Cardiac septum (tissue), 1 donor: ENCODE data around the gene HAGH. TPM values are rescaled to one million over a fixed set of nuclear protein-coding genes. Genes with fewer than 3 reads are reported as not detected.
"Not testable (repeated sequence)": the region's sequence is repeated elsewhere in the genome, so short reads cannot be mapped to it uniquely, and the experiment has no call there.

Experiments used
- DNase-seq: peaks from one replicate; pipeline ENCODE4 v3.0.0-alpha.2; 2020; ENCODE audit warnings: low spot score
- intact Hi-C: fragments of 100-400 bp; cut with DNase I; formaldehyde crosslinking; loops from one replicate; pipeline ENCODE4 v1.14.0; 2022
- total RNA-seq: library from RNA; stranded (reverse); fragmentation: NEBNext Ultra II Directional; extraction: Animal tissue kit (Norgen Biotek cat#: 25700); gene quantifications from one replicate; pipeline ENCODE4 v1.2.1, GENCODE V29; 2021
- donor health status: DM: no; HTN: no; CAD: no.

The HAGH gene
- total RNA-seq, 1 donor from 2014 or later: 166 TPM

DNA sequence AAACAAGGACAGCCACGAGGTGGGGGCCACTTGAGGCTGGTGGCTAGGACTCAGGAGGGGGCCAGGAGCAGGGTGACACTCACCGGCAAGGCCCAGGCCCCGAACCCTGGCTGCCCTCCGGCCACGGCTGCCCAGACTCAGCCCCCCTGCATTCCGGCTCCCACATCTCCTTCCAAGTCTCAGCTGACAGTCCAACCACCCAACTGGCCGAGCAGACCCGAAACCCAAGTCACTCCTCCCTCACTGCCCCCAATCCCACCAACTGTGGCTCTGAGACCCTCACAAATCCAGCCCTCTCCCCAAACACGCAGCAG, 9.4 kb downstream of the HAGH start:
- DNase-seq: no peak
- intact Hi-C loops: no loop called here

DNA sequence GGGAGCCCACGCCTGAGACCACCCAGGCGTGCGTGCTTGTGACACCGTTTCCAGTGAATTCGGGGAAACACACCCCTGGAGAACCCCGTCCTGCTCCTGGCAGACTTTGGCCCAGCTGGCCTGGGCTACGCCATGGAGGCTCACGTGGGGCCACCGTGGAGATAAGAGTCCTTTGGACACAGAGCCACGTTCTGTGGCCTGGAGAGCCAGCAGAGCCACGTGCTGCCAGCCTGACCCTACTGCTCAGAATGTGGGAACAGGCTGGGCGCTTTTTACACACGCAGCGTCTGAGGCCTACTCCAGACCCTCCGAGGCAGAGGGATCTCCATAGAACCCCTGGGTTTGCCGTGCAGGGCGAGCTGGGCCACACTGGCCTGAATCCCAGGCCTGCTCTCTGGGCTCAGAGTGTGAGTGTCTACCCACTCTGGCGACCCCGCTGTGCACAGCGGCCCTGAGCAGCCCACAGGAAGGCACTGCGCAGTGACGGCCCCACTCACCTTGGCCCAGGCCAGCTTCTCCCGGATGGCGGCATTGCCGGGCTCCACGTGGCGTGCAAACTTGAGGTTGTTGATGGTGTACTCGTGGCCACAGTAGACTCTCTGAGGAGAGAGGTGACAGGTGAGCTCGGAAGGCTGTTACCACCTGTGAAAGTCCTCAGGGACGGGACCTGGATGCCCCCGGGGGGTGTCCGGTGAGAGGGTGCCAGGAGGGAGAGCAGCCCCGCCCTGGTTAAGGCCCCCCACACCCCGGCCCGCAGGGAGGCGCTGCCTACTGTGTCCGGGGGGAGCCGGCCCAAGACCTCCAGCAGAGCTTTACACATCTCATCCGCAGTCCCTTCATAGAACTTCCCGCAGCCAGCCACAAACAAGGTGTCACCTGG, 10.0 kb downstream of the HAGH start:
- intact Hi-C loops: no loop called here
- no peak for DNase-seq

DNA sequence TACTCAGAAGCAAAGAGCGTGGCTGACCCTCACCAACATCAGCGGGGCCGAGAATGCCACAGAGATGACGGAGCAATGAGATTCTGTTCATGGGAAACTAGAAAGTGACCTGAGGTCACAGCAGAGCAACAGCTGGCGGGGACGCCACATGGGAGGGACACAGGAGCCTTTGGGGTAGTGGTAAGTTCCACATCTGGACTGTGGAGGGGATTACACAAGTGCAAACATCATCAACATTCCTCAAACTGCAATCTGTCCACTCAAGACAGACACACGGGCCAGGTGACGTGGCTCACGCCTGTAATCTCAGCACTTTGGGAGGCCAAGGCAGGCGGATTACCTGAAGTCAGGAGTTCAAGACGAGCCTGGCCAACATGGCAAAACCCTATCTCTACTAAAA, 11.2 kb downstream of the HAGH start:
- DNase-seq: no peak
- intact Hi-C loops: no loop called here

DNA sequence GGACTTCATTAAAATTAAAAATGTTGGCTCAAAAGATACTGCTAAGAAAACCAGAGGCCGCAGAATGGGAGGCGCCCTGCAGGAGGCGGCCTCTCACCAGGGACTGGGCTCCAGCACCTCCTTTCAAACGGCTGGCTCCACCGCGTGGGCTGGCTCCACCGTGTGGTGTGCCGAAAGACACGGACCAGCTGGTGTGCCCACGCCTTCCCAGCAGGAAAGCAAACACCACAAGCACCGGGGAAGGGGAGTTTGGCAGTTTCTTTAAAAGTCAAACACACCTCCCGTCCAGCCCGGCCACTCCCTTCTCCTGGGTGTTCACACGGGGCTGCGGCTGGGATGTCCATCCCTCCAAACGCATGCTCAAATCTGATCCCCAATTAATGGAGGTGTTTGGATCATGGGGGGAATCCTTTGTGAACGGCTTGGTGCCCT, 13.9 kb downstream of the HAGH start:
- DNase-seq: no peak
- intact Hi-C loops: no loop called here

DNA sequence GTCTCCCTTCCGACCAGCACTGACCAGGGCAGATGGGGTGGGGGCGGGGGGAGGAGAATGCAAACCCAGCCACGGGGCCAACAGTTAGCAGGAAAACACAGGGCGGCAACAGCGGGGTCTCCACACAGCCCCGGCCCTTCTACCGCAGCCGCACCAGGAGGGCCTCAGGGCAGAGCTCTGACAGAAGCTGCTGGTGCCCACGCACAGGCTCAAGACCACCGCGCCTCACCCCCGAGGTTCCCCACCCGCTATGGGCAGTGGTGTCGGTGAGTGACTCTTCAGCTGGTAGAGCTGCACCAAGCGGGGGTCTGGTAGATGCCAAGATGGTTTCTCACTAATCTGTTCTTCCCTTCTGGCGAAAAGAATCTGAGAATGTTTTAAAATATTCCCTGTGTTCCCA, 16.1 kb downstream of the HAGH start:
- intact Hi-C loops: no loop called here
- no peak for DNase-seq

DNA sequence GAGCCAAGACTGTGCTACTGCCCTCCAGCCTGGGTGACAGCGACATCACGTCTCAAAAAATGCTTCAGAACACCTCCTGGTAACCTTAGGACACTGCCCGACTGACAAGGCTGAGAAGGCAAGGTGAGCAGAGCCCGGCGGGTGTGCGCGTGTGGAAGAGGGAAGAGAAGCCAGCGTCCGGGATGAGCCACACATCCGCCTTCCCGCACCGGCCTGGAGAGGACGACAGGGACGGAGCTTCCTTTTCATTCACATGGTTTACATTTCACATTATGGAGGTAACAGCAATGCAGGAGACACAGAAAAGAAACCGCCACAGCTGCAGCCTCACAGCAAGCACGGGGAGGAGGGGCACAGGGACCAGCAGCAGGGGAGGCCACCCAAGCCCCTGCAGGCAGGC, 16.5 kb downstream of the HAGH start:
- DNase-seq: no peak

DNA sequence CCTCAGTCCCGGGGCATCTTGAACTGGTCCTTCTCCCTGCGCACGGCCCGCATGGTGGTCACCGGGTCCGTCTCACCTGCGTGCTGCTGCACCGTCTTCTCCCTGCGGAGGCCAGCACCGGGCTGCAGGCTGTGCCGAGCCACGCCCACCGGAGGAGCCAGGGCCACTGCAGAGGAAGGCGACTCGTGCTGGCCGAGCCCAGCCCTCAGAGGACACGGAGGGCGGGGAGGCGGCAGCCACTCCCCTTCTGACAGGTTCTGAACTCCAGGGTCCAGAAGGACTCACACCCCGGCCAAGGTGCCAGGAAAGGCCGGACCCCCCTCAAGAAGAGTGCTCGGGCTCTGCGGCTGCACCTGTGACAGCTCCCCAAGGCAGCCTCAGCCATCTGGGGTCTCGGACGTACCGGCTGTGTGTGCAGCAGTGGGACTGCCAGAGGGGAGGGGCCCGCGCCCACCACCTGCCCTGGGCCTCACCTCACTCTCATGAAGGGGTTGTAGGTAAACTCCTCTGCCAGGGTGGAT, 17.3 kb downstream of the HAGH start:
- no peak for DNase-seq
- intact Hi-C loops: no loop called here

More for the DNA sequence above, 16.5 kb downstream of the HAGH start:
- intact Hi-C loops: no loop called here

DNA sequence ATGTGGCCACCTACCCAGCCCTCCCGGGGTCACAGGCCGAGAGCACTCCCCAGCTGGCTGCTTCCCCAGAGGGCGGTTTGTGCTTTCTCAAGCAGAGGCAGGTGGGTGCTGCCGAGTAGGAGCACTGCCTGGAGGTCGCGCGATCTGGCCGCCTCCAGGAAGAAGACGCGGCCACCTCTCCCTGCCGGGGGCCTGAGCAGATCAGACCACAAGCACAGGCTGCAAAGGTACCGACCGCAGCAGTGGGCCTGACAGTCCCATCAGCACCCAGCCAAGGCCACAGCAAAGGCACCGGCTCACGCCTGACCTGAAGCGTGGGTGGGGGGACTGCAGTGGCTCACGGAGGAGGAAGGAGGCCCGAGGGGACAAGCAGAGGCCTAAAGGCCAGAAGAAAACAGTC, 17.9 kb downstream of the HAGH start:
- intact Hi-C loops: no loop called here

DNA sequence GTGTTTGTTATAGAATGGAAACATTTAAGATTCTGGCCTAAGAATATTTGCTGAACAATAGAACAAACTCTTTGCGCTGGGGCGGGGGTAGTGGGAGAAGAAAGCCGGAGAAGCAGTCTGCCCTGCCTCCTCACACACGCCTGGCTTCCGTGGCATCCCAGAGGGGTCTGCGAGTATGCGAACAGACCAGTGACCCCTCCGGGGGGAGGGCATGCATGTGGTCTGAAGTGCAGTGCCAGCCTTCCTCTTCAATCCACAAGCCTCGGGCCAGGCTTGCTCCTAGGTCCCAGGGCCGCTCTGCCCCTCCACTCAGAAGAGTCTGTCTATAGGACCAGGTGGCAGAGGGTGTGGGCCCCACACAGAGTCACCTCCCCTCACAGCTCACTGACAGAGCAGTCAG, 19.0 kb downstream of the HAGH start:
- DNase-seq: no peak
- intact Hi-C loops: no loop called here

More for the DNA sequence above, 17.9 kb downstream of the HAGH start:
- DNase-seq: no peak

DNA sequence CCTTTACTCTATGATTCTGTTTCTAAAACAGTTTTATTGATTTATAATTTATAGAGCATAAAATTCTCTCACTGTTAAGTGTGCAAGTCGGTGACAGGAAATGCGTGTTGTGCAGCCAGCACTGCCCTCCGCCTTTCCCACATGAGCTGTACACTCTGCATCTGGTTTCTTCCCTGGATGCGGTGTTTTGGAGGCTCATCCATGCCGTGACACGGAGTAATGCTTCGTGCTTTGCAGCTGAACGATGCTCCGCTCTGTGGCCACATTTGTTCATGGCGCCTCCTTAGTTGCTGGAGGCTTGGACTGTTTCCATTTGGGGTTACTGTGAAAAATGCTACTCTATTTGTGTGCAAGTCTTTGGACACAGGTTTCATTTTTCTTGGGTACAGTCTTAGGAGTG, 25.9 kb downstream of the HAGH start:
- DNase-seq: no peak
- intact Hi-C loops: no loop called here

DNA sequence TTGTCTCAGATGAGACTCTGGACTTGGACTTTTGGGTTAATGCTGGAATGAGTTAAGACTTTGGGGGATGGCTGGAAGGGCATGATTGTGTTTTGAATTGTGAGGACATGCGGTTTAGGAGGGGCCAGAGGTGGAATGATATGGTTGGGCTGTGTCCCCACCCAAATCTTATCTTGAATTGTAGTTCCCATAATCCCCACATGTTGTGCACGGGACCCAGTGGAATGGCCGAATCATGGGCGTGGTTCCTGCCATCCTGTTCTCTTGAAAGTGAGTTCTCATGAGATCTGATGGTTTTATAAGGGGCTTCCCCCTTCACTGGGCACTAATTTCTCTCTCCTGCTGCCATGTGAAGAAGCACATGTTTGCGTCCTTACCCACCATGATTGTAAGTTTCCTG, 27.4 kb downstream of the HAGH start:
- intact Hi-C loops, DNase-seq: not testable (repeated sequence)

DNA sequence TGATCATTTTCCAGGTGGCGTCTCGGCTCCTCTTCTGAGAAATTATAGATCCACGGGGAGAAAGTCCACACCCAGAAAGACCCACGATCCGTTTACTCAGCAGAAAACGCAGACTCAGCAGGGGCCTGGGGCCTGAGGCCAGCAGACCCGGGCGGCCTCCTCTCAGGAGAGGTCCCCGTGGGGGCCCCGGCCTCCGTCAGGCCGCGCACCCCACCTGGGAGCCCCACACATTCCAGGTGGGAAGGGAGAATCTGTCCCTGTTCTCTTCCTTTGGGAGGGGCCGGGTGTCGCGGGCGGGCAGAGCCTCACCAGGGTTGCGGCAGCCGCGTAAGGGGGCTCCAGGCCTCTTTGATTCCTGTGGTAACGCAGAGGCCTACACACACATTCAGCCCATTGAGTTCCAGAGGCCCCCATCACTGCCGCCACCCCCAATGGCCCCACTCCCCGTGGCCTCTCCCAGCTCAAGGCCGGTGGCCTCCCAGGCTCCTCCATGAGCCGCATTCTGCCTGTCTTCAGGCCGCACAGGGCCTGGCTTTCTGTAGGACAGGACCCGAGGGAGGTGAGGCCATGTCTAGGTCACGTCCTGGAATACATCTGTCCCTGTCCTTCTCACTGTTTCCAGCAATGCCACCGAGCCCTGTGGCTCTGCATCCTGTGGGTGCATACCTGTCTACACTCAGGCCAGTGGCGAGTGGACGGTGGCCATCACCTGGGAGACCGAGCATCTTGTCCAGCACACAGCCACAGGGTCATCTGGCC, 31.5 kb downstream of the HAGH start:
- DNase-seq: no peak
- intact Hi-C loops: no loop called here

DNA sequence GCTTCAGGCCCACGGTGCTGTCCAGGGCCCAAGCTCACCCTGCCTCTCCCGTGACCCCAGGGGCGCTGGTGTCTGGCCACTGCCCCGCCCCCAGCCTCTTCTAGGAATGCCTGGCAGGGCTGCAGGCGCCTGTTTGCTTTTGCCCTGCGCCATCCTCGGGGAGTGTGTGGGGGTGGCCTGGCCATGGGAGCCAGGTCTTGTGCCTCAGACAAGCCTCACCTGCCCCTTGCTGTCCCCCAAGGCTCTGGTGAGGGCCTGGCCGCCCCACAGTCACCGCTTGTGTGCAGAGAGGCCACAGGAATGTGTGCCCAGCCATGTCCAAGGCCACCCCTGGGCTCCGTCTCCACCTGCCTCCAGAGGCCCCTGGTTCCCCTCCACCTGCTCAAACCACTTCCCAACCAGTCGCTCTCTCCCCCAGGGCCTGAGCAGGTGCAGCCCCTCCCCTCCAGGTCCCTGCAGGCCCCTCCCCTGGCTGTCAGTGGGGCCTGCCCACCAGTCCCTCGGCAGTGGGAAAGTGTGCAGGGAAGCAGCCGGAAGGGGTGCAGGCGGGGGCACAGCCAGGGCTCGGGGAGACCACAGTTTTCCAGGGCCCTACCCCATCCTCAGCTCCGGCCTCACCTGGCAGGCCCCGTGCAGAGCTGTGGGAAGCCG, 32.3 kb downstream of the HAGH start:
- no peak for DNase-seq
- intact Hi-C loops: no loop called here

DNA sequence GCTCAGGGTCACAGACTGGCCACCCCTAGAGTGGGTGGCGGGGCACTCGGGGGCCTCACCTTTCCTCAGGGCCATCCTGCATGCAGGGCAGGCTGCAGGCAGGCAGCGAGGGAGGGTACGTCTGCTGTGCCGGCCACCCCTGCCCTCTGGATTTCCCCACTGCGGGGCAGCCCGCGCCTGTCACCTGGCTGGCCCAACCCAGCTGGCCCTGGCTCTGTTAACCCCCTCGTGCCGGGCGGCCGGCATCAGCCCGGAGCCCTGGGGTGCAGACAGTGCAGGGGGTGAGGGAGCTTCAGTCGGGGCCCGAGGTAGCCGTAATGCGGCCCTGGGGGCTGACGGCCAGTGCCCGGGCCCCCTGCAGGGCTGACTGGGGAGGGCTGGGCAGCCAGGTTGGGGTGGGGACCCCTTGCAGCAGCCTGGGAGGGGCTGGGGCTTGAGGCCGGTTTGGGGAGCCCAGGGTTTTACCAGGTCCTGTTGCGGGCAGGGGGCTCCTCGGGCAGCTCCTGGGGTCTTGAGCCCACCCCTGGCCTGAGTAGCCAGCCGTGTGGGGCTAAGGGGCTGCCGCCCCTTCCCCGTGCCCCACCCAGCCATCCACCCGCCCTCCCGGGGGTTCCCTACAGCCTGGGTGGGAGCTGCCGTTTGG, 32.9 kb downstream of the HAGH start, which contains the start of gene IGFALS:
Gene IGFALS (minus strand): TSS at position 128 of the 643 bp plus-strand sequence. CDS start 53 bp downstream, at position 75.
- intact Hi-C loops: no loop called here
- no peak for DNase-seq

DNA sequence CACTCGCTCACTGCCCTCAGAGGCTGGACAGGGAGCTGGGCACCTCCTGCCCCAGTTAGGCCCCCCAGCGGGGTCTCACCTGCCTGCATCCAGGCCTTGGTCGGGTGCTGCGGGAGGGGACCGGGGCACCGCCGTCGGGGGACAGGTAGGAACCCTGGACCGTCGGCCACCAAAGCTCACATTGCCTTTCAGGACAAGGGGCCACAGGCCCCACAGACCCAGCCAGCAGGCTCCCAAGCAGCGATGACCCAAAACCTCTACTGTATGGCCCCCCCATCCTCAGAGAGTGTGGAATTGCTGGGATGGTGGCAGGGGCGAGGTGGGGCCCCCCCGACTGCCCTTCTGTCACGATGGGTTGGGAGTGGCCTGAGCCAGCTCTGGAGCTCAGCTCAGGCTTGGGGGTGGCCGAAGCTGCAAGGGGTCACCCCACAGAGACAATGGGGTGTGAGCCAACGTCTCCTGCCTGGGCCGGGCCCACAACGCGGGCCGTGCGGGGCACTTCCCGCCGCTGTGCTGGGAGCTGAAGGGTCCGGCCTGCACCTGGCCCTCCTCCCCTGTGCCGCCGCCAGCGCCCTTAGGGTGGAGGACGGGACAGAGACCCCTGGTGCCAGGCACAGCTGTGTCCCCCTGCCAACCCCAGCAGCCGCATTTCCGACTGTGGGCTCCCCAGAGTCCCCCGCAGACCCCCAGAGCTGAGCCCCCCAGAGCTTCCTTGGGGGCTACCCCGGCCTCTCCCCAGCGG, 33.6 kb downstream of the HAGH start:
- no peak for DNase-seq

DNA sequence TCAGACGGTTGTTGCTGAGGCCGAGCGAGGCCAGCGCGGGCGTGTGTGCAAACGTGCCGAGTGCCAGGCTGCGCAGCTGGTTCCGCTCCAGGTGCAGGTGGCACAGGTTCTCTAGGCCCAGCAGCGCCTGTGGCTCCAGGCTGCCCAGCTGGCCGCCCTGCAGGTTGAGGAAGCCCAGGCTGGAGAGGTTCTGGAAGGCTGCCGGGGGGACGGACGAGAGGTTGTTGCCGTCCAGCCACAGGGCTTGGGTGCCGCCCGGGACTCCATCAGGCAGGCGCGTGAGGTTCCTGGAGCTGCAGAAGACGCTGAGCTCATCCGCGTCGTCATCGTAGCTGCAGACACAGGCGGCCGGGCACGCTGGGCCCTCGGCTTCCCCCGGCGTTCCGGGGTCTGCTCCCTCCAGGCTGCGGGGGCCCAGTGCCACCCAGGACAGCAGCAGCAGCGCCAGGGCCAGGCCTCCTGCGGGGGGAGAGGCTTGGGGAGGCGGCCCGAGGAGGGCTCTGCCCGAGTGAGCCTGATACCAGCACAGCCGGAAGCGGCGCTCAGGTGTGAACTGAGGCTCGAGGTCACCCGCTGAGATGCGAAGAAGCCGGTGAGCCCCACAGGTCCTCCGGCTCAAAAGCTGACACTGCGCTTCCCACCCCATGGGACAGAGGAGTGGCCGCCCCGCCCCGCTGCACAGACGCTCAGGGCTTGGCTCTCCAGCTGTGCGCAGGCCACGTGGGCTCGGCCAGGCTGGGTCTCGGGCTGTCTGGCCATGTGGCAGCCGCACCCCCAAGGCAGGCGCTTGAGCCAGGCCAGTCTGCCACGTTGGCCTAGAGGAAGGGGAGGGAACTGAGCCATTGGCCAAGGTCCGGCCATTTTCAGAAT, 34.4 kb downstream of the HAGH start:
- no peak for DNase-seq
- intact Hi-C loops: no loop called here

More for the DNA sequence above, 33.6 kb downstream of the HAGH start:
- intact Hi-C loops: no loop called here

DNA sequence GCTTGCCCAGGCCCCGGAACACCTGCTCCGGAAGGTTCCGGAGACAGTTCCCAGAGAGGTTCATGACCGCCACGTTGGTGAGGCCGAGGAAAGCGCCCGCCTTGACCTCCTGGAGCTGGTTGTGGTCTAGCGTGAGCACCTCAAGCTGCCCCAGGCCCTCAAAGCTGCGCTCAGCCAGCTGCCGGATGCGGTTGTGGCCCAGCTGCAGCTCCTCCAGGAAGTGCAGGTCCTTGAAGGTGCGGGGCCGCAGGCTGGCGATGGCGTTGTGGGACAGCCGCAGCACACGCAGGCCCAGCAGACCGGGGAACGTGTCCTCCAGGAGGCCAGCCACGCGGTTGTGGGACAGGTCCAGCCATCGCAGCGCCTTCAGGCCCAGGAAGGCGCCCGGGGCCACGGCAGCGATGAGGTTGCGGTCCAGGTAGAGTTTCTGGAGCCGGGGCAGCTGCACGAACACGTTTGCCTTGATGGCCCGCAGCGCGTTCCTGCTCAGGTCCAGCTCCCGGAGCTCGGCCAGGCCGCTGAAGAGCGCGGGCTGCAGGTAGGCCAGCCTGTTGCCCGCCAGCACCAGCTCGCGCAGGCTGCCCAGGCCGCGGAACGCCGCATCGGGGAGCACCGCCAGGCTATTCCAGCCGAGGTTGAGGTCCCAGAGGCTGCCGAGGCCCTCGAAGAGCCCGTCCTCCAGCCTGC, 35.2 kb downstream of the HAGH start:
- no peak for DNase-seq
- intact Hi-C loops: no loop called here
